Uterus (tissue), 4 donors: ENCODE data around the gene DDX23. TPM values are rescaled to one million over a fixed set of nuclear protein-coding genes. Genes with fewer than 3 reads are reported as not detected.

ENCODE experiments used
- DNase-seq, 2 donors: peaks; one replicate each; pipeline ENCODE4 v3.0.0-alpha.2; 2019 to 2020
- H3K27ac ChIP-seq, 2 donors: fragments of 200-600 bp; sonication (generic); 1 replicate in 1 of 2; 2 replicates in 1 of 2; pipeline ENCODE4 v1.5.1; 2016 to 2018
- H3K27me3 ChIP-seq, 2 donors: fragments of 200-600 bp; sonication (generic); one replicate each; pipeline ENCODE4 v1.5.1; 2018 to 2019; ENCODE audit warnings: control low read depth in 1 of 2
- H3K36me3 ChIP-seq, 2 donors: fragments of 200-600 bp; sonication (generic); one replicate each; pipeline ENCODE4 v1.5.1; 2019; ENCODE audit warnings: control low read depth in 1 of 2
- H3K4me1 ChIP-seq, 2 donors: fragments of 200-600 bp; sonication (generic); one replicate each; pipeline ENCODE4 v1.5.1; 2018 to 2019; ENCODE audit warnings: control low read depth in 1 of 2
- H3K4me3 ChIP-seq, 2 donors: fragments of 200-600 bp; sonication (generic); 1 replicate in 1 of 2; 2 replicates in 1 of 2; pipeline ENCODE4 v1.5.1; 2018 to 2019; ENCODE audit warnings: mild to moderate bottlenecking in 1 of 2
- H3K9me3 ChIP-seq, 2 donors: fragments of 200-600 bp; sonication (generic); one replicate each; pipeline ENCODE4 v1.5.1; 2019; ENCODE audit warnings: control low read depth in 1 of 2
- CTCF ChIP-seq, 4 experiments: fragments of 200-600 bp in 2 of 4; fragments of 450-650 bp in 2 of 4; sonication (generic) in 2 of 4; IDR thresholded peaks; one replicate each; pipeline ENCODE4 v1.5.1; 2016 to 2019; ENCODE audit warnings: antibody characterized with exemption in 4 of 4, mild to moderate bottlenecking in 2 of 4, moderate library complexity in 1 of 4
- POLR2A ChIP-seq, 2 donors: fragments of 450-650 bp; IDR thresholded peaks; one replicate each; pipeline ENCODE4 v1.6.1; 2016; ENCODE audit warnings: antibody characterized with exemption in 2 of 2, mild to moderate bottlenecking in 1 of 2, moderate library complexity in 1 of 2
- intact Hi-C: fragments of 100-400 bp; cut with DNase I; formaldehyde crosslinking; loops from one replicate; pipeline ENCODE4 v1.15.1; 2023; ENCODE audit warnings: low total_unique reads
- total RNA-seq, 4 donors: library from RNA; depleted of rRNA in 3 of 4; stranded (reverse); fragments of >200 nt in 3 of 4; gene quantifications; one replicate each; pipeline versions ENCODE4 v1.1.0 to v1.2.4, GENCODE V29; 2014 to 2023
- donor health status: DM: yes; HTN: yes; CAD: no.

DDX23 gene
- total RNA-seq, 4 donors from 2014 or later = 43.8 to 238 (median 81.8) TPM

- Histone ChIP-seq H3K27me3 (no peaks in the 10 kb centered on the region), H3K36me3 (no peaks in the 10 kb centered on the region), H3K4me1 (no peaks in the 10 kb centered on the region), H3K4me3 (peak overlapping the region; percentile 81 to 95), H3K9me3 (no peaks in the 10 kb centered on the region), H3K27ac (peak overlapping the region; percentile 91 to 95)
- DNase-seq = no peak
- intact Hi-C loops = no loop called here
- no peak for TF ChIP-seq CTCF (IDR thresholded peaks at IDR 0.05)
- no peak for TF ChIP-seq POLR2A (IDR thresholded peaks at IDR 0.05)
These were observed 64.0 kb downstream of the DDX23 start for GRCh38 chr12:48787791-48788523.

- Histone ChIP-seq H3K27ac (peak overlapping the region; percentile 91 to 95), H3K27me3 (no peaks in the 10 kb centered on the region), H3K36me3 (no peaks in the 10 kb centered on the region), H3K4me1 (no peaks in the 10 kb centered on the region), H3K9me3 (no peaks in the 10 kb centered on the region), H3K4me3 (peak overlapping the region; percentile 81 to 95)
- peak; percentile 33 to 43 for DNase-seq
- intact Hi-C loops = no loop called here
- TF ChIP-seq POLR2A (IDR thresholded peaks at IDR 0.05) = peak in 1 of 2 donors; percentile 7
- no peak for TF ChIP-seq CTCF (IDR thresholded peaks at IDR 0.05)
These were observed 65.1 kb downstream of the DDX23 start for GRCh38 chr12:48786591-48787544.

- Histone ChIP-seq H3K36me3 (no peaks in the 10 kb centered on the region), H3K27ac (no peak overlapping the region), H3K27me3 (no peaks in the 10 kb centered on the region), H3K4me3 (no peak overlapping the region), H3K9me3 (no peaks in the 10 kb centered on the region), H3K4me1 (peaks cover 0 to 5% of the 10 kb centered on the region in 2 donors)
- intact Hi-C loops = no loop called here
- DNase-seq = no peak
- TF ChIP-seq POLR2A (IDR thresholded peaks at IDR 0.05) (no peak), CTCF (IDR thresholded peaks at IDR 0.05) (no peak)
These were observed 68.5 kb downstream of the DDX23 start for GRCh38 chr12:48783432-48783831.

- Histone ChIP-seq H3K36me3 (no peaks in the 10 kb centered on the region), H3K27ac (no peak overlapping the region), H3K4me1 (peaks cover 0 to 5% of the 10 kb centered on the region in 2 donors), H3K27me3 (no peaks in the 10 kb centered on the region), H3K4me3 (no peak overlapping the region), H3K9me3 (no peaks in the 10 kb centered on the region)
- no peak for DNase-seq
- intact Hi-C loops = no loop called here
- no peak for TF ChIP-seq POLR2A (IDR thresholded peaks at IDR 0.05)
- TF ChIP-seq CTCF (IDR thresholded peaks at IDR 0.05) = no peak
These were observed 69.2 kb downstream of the DDX23 start for GRCh38 chr12:48782457-48783395.
